HG03196 (cell line): ENCODE results near the gene NOTCH1.
"Not testable (repeated sequence)": the region's sequence is repeated elsewhere in the genome, so short reads cannot be mapped to it uniquely, and the experiment has no call there.

Source experiments
- ATAC-seq: cut with Tn5 transposase; IDR thresholded peaks from one replicate; pipeline ENCODE4 v1.9.1; 2021; ENCODE audit not compliant: unreplicated experiment

The NOTCH1 gene

DNA sequence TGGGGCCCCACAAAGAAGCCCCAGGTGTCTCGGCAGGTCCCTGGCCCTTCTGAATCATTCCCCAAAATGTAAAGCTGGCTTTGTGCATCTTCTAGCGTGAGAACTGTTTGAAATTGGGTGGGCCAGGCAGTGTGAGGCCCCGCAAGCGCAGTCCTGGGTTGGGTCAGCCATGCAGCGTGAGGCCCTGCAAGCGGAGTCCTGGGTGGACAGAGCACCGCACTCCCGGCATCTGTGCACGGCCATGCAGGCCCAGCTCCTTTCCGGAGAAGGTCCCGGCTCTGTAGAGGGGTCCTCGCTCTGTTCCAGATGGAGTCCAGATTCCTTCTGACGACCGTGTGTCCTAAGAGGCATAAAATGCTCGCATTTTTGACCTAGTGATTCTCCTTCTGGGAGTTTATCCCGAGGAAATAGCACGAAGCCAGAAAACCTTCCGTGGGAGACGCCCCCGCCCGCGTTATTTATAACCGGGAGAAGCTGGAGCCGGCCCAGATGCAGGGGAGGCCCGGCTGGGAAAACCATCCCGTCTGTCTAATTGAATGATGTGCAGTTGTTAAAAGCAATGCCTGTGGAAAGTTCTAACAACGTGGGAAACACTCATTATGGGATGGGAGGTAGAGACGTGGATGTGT, 19.4 kb upstream of the NOTCH1 start:
- ATAC-seq, result no peak

DNA sequence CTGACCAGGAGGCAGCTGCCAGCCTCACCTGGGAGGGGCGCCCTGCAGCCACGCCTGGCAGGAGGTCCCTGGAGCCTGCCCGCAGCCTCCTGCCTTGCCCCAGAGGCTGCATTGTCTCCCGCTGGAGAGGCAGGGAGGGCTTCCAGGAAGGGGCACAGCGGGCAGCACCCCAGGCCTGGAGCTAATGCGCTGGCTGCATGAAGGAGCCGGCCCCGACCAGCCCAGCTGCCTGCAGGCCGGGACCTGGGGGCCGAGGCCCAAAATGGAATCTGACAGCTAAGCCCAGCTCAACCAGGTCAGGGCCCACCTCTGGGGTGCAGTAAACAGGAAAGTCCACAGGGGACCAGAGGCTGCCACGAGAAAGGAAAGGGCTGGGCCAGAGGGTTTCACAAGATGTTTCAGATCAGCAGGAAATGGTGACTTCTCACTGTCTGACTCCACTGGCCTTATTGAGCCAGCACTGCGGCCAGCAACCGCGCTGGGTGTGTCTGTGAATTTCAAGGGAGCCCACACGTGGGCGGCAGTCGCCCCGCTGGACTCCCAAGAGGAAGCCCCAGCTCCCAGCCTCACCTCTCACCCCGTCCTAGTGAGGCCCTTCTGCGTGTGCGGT, 18.6 kb upstream of the NOTCH1 start:
- no peak for ATAC-seq

DNA sequence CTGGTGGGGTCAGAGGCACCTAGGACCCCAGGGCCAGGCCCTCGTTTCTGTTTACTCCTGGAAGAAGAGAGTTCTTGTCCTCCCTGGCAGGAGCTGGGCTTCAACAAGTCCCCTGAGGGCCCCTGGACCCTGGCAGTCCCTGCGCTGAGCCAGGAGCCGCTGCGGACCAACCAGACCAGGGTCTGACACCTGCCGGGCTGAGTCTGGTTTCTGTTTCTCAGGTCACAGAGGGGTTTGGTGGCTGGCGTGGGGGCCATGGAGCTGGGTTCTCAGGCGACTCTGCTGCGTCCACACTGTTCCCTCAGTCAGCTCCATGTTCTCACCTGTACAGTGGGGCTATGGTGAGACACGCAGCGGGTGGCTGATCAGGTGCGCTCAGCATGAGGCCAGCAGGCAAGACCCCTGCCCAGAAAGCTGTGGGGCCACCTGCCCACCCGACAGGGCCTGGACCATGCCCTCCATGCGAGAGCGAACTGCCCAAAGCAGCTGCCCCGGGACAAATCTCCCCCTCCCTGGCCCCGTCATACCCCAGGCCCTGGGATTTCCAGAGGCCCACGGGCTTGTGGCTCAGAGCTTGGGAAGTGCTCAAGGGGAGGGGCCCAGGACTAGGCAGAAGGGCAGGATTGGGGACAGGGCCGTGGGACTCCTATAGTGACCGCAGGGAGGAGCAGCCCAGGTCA, 17.9 kb upstream of the NOTCH1 start:
- ATAC-seq, result no peak

DNA sequence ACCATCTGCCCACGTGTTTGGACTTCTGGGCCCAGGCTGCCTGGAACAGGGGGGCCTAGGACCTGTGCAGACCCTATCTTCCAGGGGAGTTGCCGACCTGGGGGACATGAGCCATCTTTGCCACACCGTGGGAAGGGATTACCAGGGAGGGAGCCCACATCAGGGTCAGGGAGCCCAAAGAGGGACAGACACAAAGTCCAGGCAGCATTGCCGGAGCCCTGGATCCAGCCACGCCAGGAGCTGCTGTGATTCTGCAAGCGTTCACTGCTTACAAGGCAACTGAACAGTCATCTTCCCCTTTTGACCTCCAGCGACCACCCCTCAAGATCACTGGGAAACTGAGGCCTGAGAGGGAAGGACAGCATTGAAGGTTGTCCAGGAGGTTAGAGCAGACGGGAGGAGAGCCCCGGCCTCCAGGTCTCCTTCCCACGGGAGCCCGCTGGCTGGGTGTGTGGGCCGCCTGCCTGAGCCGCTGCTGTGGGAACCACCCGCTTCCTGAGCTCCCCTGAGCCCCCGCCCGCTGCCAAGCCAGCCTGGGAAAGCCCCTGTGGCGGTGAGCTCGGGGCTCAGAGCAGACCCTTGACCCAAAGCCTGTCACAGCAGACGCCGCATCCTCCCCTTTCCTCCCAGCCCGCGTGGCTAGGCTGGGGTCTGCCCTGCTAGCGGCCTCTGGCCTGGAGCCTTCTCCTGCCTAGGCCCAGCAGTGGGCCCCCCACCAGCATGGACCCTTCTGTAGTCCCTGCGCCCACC, 17.1 kb upstream of the NOTCH1 start:
- ATAC-seq, result no peak

DNA sequence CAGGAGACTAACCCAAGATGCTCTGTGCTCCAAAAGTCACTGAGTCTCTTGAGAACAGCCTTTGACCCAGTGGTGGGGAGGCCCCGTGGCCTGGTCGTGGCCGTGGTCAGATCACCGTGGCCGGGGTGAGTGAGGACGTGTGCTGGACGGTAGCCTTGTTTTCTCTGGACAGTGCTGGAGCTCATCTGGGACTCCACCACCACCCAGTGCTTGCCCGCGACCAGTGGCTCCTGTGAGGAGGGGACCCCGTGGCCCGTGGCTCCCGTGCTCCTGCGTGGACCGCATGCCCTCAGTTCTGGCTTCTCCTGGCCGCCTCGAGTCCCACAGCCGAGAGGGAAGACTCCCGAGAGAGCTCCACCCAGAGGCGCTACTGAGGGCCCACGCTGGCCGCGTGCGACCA, 15.9 kb upstream of the NOTCH1 start:
- ATAC-seq, result no peak

DNA sequence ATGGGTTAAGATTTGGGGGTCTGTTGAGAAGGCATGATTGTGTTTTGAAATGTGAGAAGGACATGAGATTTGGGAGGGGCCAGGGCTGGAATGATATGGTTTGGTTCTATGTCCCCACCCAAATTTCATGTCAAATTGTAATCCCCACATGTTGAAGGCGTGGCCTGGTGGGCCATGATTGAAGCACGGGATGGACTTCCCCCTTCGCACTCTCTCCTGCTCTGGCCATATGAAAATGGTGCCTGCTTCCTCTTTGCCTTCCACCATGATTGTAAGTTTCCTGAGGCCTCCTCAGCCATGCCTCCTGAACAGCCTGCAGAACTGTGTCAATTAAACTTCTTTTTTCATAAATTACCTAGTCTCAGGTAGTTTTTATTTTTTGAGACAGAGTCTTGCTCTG, 14.7 kb upstream of the NOTCH1 start:
- ATAC-seq, result no peak

DNA sequence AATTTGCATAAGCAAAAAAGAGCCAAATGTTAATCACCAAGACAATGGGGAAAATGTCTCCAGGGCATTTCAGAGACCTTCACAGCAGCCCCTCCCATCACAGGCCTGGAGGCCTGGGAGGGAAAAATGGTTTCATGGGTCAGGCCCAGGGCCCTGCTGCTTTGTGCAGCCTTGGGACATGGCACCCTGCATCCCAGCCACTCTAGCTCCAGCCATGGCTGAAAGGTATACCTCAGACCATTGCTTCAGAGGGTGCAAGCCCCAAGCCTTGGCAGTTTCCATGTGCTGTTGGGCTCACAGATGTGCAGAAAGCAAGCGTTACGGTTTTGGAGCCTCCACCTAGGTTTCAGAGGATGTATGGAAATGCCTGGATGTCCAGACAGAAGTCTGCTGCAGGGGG, 13.5 kb upstream of the NOTCH1 start:
- not testable (repeated sequence) for ATAC-seq

DNA sequence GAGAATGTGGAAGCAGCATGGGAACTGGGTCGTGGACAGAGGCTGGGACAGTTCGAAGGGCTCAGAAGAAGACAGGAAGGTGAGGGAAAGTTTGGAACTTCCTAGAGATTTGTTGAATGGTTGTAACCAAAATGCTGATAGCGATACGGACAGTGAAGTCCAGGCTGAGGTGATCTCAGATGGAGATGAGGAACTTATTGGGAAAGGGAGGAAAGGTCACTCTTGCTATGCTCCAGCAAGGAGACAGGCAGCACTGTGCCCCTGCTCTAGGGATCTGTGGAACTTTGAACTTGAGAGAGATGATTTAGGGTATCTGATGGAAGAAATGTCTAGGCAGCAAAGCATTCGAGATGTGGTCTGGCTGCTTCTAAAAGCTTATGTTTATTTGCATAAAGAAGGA, 13.0 kb upstream of the NOTCH1 start:
- ATAC-seq, result not testable (repeated sequence)

DNA sequence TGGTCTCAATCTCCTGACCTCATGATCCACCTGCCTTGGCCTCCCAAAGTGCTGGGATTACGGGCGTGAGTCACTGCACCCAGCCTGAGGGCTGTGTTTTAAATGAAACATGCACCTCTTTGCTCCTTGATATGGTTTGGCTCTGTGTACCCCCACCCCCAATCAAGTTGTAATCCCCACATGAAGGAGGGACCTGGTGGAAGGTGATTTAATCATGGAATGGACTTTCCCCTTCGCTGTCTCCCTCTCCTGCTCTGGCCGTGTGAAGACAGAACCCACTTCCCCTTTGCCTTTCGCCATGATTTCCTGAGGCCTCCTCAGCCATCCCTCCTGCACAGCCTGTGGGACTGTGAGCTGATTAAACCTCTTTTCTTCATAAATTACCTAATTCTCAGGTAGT, 12.5 kb upstream of the NOTCH1 start:
- ATAC-seq, result no peak

DNA sequence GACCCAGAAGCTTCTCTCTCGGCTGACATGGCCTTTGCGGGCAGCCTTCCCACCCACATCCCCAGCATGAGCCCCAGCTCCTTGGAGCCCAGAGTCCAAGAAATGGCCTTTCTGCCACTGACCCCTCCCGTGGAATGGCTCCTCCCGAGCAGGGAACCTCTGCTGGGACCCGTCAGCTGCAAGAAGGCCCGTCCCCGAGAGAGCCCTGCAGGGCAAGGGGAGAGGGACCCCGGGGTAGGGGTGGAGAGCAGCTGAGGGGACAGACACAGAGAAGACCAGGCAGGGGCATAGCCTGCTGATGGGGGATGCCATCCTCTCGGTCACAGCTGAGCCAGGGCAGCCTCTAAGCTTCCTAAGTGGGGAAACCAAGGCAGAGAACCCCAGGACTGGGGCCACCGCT, 11.2 kb upstream of the NOTCH1 start:
- ATAC-seq, result no peak

DNA sequence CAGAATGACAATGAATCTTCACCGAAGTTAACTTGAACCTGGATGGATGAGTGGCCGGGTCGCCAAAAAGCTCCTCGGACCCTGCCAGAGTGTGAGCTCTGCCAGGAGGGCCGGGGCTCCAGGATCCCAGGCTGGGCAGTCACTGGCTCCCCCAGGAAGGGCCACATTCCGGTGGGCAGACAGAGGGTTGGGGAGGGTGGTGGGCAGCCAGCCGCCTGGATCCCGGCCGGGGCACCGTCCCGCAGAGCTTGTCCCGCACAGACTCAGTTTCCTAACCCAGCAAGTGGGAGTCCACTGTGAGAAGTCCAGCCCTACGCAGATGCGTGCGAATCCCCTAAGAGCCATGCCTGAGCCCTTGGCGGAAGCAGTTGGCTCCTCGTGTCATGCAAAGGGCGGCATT, 10.3 kb upstream of the NOTCH1 start:
- ATAC-seq, result no peak

DNA sequence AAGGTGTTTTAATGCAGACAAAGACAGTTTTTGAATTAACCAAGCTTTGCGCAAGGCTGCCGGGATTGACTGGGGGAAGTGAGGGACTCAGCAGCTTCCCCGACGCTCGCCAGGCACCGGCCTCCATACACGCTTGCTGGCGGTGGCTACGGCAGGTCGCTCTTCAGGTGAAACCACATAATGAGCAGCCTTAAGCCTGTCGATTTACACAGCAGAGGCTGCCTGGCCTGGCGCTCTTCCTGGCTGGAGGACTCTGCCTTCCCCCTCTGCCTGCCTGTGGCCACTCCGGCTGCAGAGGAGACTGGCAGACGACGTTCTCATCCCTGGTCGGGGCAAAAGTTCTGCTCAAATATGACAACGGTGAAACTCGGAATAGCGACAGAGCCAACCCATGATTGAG, 9.0 kb upstream of the NOTCH1 start:
- no peak for ATAC-seq

DNA sequence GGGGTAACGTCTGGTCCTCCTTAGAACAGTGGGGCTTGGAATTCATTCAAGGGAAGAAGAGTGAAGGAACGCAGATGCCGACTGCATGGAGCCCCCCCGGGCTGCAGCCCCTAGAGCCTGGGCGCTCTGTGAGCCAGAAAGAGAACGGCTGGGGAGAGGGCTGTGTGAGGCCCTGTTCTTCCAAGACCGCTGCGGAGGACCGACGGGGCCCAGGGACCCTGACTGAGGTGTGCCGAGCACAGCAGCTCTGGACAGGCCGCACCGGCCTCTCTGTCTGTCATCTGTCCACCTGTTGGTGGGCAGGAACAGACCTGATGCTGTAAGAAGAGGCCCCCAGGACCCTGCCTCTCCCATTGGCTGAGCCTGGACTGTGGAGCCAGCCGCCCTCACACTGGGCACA, 7.7 kb upstream of the NOTCH1 start:
- ATAC-seq, result no peak

DNA sequence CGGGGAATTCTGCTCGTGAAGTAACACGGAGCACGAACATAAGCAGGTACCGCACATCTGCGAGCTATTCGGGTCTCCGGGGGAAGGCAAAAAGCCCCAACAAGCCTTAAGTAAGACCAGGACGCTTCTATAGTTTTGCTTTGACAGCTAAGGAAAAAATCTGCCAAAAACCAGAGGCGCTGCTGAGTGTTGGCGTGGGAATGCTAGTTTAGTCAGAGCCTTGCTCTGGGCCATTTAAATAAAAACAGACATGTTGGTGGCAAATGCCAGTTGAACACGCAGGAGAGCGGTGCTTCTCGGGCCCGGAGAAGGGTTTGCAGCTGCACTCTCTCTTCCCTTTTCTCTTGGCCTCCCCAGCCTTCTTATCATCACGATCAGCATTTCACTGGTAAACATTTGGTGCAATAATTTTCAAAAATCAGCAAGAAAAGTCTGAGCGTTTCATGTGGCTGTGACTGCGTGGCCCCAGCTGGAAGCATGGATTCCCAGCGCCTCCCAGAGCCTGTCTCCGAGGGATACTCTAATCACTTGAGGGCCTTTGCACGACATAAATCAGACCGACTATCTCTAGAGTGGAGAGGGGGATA, 6.4 kb upstream of the NOTCH1 start:
- no peak for ATAC-seq

DNA sequence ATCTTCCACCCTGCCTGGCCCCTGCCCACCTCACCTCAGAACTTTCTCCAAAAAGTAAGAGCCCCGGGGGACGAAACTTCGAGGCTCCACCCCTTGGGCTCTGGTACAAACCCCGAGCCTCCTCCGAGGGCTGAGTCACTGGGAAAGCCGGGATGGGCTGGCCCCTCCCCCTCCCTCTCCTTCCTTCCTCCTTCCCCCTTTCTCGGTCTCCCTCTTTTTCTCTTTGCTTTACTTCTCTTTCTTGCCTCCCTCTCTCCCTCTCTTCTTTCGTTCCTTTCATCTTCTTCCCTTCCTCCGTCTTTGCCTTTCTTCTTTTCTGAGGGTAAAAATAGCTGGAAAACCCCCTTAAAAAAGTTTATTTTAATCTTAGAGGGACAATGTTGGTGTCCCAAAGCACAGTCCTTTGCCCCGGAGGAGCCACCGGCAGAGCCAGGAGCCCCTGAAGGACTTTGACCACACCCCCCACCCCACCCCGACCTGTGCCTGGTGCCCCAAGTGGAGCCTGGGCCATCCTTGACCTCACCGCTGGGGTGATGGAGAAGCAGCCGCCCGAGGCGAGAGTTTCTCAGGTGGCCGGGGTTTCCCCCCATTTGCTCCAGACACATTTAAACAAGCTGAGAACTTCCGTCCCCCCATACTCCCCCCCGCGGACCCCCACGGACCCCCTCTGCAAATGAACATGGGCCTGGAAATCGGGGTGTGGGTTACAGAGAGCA, 5.7 kb upstream of the NOTCH1 start:
- ATAC-seq, result no peak

DNA sequence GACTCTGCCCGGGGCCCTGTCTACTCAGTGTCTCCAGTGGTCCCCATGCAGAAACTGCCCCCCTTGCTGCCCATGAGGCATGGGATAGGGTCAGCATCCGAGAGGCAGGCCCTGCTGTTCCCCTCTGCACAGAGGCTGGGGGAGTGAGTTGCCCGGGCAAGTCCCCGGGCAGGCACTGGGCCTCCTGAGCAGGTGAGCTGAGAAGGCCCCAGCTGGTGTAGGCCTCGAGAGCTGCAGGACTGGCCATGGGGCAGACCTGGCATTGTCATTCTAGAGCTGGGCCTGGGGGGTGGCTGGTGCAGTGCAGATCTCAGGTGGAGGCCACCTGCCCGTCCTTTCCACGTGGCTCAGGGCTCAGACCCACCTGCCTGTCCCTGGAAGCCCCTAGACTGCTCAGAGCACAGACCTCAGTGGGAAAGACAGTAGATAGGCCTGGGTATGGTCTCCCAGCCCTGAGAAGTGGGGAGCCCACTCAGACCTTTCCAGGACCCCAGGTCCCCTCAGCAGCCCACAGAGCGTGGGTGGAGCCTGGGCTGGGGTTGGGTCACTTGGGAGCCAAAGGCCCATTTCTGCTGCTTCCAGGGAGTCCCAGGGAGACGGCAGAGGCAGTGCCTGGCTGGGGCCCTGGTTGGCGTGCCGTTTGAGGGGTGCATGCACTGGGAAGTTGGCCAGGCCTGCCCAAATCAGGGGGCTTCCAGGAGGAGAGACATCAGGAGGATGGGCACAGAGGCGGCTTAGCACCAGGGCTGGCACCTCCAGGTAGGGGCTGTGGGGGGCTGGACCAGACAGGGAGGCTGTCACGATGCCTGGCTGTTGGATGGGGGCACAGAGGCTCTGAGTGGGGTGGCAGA, 4.8 kb upstream of the NOTCH1 start:
- no peak for ATAC-seq

DNA sequence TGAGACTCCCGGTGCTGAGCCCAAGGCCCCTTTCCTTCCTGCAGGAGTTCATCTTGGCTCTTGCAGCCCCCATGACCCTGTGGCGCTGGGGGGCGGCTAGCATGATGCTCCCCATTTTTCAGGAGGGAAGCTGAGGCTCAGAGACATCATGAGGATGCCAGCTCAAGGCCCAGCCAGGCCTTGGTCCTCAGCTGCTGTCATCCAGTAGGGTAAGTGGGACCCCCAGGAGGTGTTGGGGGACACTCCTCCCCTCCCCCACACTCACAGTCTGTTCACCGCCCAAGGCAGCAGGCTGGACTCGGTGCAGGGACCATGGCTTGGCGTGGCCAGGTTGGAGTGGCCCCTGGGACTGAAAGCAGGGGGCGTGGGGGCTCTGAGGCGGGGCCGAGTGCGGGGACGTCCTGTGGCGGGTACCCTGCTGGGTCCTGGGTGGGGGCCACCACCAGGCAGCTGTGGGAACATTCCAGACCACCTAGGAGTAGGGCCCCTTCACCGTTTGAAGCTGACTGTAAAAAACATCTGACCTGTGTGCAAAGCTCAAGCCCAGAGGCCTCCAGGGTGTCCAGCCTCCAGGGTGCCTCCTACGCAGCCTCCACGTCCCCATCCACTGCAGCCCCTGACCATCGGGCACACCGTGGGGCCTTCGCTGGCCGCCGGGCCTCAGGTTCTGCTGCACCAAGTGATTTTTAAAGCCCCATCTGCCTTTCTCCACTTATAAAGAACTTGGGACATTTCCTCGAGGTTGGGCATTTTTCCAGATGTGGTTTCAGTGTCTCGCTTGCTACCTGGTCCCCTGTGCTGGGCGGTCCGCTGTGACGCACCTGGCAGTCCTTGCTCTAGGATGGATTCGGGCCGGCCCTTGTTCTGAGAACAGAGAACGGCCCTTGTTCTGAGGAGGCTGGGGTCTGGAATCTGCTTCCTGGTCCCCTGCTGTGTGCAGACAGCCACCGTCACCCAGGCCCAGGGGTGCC, 3.4 kb upstream of the NOTCH1 start:
- ATAC-seq, result no peak

DNA sequence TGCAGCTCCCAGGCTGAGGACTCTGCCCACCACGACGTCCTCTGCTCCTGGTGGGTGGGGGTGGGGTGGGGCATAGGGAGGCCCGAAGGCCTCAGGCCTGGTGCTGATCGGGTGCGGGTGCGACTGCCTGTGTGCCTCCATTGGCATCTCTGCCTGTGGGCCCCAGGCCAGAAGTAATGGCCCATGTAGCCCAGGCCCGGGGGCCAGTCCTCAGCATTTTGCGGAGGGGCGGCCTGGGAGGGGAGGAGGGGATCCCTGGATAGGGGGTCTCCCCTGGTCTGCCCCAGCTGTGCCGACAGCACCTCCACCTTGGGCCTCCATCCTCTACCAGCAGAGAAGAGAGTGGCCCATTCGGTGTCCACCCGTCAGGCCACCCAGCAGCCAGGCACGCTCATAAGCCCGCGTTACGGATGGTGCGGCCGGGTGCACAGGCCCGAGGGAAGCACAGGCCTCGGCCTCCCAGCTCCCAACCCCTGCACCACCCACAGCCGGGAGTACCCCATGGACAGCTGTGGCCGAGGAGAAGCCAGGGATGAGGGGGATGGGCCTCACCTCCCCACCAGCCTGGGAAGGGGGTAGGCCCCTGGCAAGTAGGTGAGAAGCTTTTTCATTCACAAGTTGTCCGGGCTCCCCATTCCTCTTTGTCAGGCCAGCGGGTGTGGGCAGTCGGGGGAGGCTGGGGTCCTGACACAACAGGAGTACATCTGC, 1.8 kb upstream of the NOTCH1 start:
- no peak for ATAC-seq
